Left lung (tissue), 10 donors: ENCODE data around the gene C2orf15. TPM values are rescaled to one million over a fixed set of nuclear protein-coding genes. Genes with fewer than 3 reads are reported as not detected.
A peak's percentile ranks its signal among the peaks of the same experiment; 100 is the strongest.

Experiments used
- ATAC-seq: fragments of 200-7000 bp; cut with Tn5 transposase; one replicate; pipeline ENCODE4 v1.9.1; 2020; ENCODE audit warnings: moderate library complexity
- DNase-seq, 4 donors: peaks; one replicate each; pipeline ENCODE4 v3.0.0-alpha.2; 2013 to 2020
- H3K27ac ChIP-seq, 2 donors: fragments of 200-600 bp; sonication (generic) in 1 of 2; one replicate each; pipeline versions ENCODE4 v1.5.0 to v1.8.0; 2020 to 2021
- H3K27me3 ChIP-seq, 2 donors: fragments of 200-600 bp; sonication (generic) in 1 of 2; one replicate each; pipeline versions ENCODE4 v1.5.0 to v1.8.0; 2020 to 2021
- H3K36me3 ChIP-seq, 2 donors: fragments of 200-600 bp; sonication (generic) in 1 of 2; one replicate each; pipeline versions ENCODE4 v1.5.0 to v1.8.0; 2020 to 2021
- H3K4me1 ChIP-seq, 2 donors: fragments of 200-600 bp; one replicate each; pipeline ENCODE4 v1.8.0; 2021
- H3K4me3 ChIP-seq, 2 donors: fragments of 200-600 bp; sonication (generic) in 1 of 2; one replicate each; pipeline versions ENCODE4 v1.5.0 to v1.8.0; 2020 to 2021; ENCODE audit warnings: mild to moderate bottlenecking in 1 of 2
- H3K9me3 ChIP-seq, 2 donors: fragments of 200-600 bp; sonication (generic) in 1 of 2; one replicate each; pipeline versions ENCODE4 v1.5.0 to v1.8.0; 2020 to 2021
- CTCF ChIP-seq, 2 donors: fragments of 200-600 bp; sonication (generic) in 1 of 2; IDR thresholded peaks; one replicate each; pipeline versions ENCODE4 v1.5.0 to v1.8.0; 2021; ENCODE audit warnings: antibody characterized with exemption in 2 of 2
- intact Hi-C, 2 donors: fragments of 100-400 bp; cut with DNase I; formaldehyde crosslinking; loops; one replicate each; pipeline versions ENCODE4 v1.11.2 to v1.14.2; 2022
- polyA plus RNA-seq, 6 donors: library from polyadenylated mRNA; unstranded; fragments of 120-200 nt; gene quantifications; one replicate each; pipeline ENCODE4 v1.2.1, GENCODE V29; 2013; ENCODE audit not compliant: insufficient read length in 6 of 6
- total RNA-seq, 2 donors: library from RNA; stranded (reverse); fragmentation: NEBNext Ultra II Directional; extraction: Animal tissue kit (Norgen Biotek cat#: 25700); gene quantifications; one replicate each; pipeline ENCODE4 v1.2.1, GENCODE V29; 2021
- donor health status: DM: no; HTN: yes; CAD: no.
- donor health status: DM: no; HTN: no; CAD: no.

The C2orf15 gene
- total and polyA plus RNA-seq, 8 donors: 3.4 to 8.7 (median 7.3) TPM

GRCh38 chr2:99181624-99182000, 40.1 kb downstream of the C2orf15 start:
- Histone ChIP-seq H3K9me3 (no peaks in the 10 kb centered on the region), H3K27ac (peak overlapping the region; percentile 78 to 88), H3K27me3 (no peaks in the 10 kb centered on the region), H3K4me3 (peak overlapping the region; percentile 79 to 87), H3K36me3 (peaks cover 0 to 6% of the 10 kb centered on the region in 2 donors), H3K4me1 (peaks cover 23 to 51% of the 10 kb centered on the region in 2 donors)
- intact Hi-C loops: loop anchor here in 1 of 2 donors (10.0 kb wide), 1 partner anchor 153 kb away; the partner anchor contains the start of genes EIF5B and TXNDC9
- no peak for TF ChIP-seq CTCF (IDR thresholded peaks at IDR 0.05)
- ATAC-seq: no peak
- DNase-seq: no peak

GRCh38 chr2:99183025-99183424, 41.5 kb downstream of the C2orf15 start:
- ATAC-seq (no peak), DNase-seq (peak in 1 of 4 donors; percentile 21)
- H3K36me3 ChIP-seq: peaks cover 0 to 17% of the 10 kb centered on the region in 2 donors
- no peak overlapping the region for H3K27ac ChIP-seq
- no peaks in the 10 kb centered on the region for H3K9me3 ChIP-seq
- no peak for TF ChIP-seq CTCF (IDR thresholded peaks at IDR 0.05)
- no peaks in the 10 kb centered on the region for H3K27me3 ChIP-seq
- intact Hi-C loops: loop anchor here in 1 of 2 donors (10.0 kb wide), 1 partner anchor 152 kb away; the partner anchor contains the start of genes EIF5B and TXNDC9
- H3K4me1 ChIP-seq: peaks cover 23 to 44% of the 10 kb centered on the region in 2 donors
- no peak overlapping the region for H3K4me3 ChIP-seq

- no peak for DNase-seq
- no peaks in the 10 kb centered on the region for H3K27me3 ChIP-seq
Observed at GRCh38 chr2:99184811-99185210, 43.3 kb downstream of the C2orf15 start.

GRCh38 chr2:99187011-99187410, 45.5 kb downstream of the C2orf15 start:
- ATAC-seq: no peak
- H3K9me3 ChIP-seq: no peaks in the 10 kb centered on the region
- peaks cover 0 to 54% of the 10 kb centered on the region in 2 donors for H3K36me3 ChIP-seq
- intact Hi-C loops: loop anchor here in 1 of 2 donors (10.0 kb wide), 1 partner anchor 148 kb away; the partner anchor contains the start of genes EIF5B and TXNDC9
- no peak for DNase-seq
- H3K27ac ChIP-seq: no peak overlapping the region
- no peak overlapping the region for H3K4me3 ChIP-seq
- H3K4me1 ChIP-seq: peaks cover 11 to 18% of the 10 kb centered on the region in 2 donors
- no peaks in the 10 kb centered on the region for H3K27me3 ChIP-seq
- no peak for TF ChIP-seq CTCF (IDR thresholded peaks at IDR 0.05)

More at GRCh38 chr2:99184811-99185210, 43.3 kb downstream of the C2orf15 start:
- Histone ChIP-seq H3K27ac (no peak overlapping the region), H3K4me3 (no peak overlapping the region), H3K36me3 (peaks cover 0 to 35% of the 10 kb centered on the region in 2 donors), H3K4me1 (peaks cover 21 to 31% of the 10 kb centered on the region in 2 donors), H3K9me3 (no peaks in the 10 kb centered on the region)
- ATAC-seq: no peak
- intact Hi-C loops: loop anchor here in 1 of 2 donors (10.0 kb wide), 1 partner anchor 150 kb away; the partner anchor contains the start of genes EIF5B and TXNDC9
- no peak for TF ChIP-seq CTCF (IDR thresholded peaks at IDR 0.05)

- Histone ChIP-seq H3K27ac (no peak overlapping the region), H3K27me3 (no peaks in the 10 kb centered on the region), H3K9me3 (no peaks in the 10 kb centered on the region), H3K4me3 (no peak overlapping the region), H3K4me1 (peaks cover 0 to 5% of the 10 kb centered on the region in 2 donors), H3K36me3 (peaks cover 0 to 65% of the 10 kb centered on the region in 2 donors)
- no peak for TF ChIP-seq CTCF (IDR thresholded peaks at IDR 0.05)
- intact Hi-C loops: loop anchor here in 1 of 2 donors (10.0 kb wide), 1 partner anchor 146 kb away; the partner anchor contains the start of genes EIF5B and TXNDC9
- DNase-seq (no peak), ATAC-seq (no peak)
Observed at GRCh38 chr2:99188357-99188756, 46.9 kb downstream of the C2orf15 start.
